Measurements from ENCODE around the gene PTRHD1.

PTRHD1 gene

GRCh38 chr2:24834733-24835395 is 41.7 kb upstream of the PTRHD1 start:
- no peak overlapping the region for H3K23ac ChIP-seq (ENCODE audit: low read length)
- no peaks in the 10 kb centered on the region for H3K4me1 ChIP-seq (ENCODE audit: control insufficient read depth, low read depth, low read length)
- no peaks in the 10 kb centered on the region for H3K79me1 ChIP-seq (ENCODE audit: low read length)
- no peak overlapping the region for H4K8ac ChIP-seq (ENCODE audit: low read depth, low read length)
- no peaks in the 10 kb centered on the region for H3K27me3 ChIP-seq (ENCODE audit: insufficient read depth, low read length, poor library complexity)
- H3K4me2 ChIP-seq (ENCODE audit: low read length), result no peak overlapping the region
- no peak overlapping the region for H3K56ac ChIP-seq (ENCODE audit: low read length)
- H3K36me3 ChIP-seq (ENCODE audit: control insufficient read depth, insufficient read depth, low read length), result no peaks in the 10 kb centered on the region
- H2BK5ac ChIP-seq (ENCODE audit: low read length), result no peak overlapping the region
- no peaks in the 10 kb centered on the region for H3K79me2 ChIP-seq (ENCODE audit: control insufficient read depth, insufficient read depth, low read length)
- H3K18ac ChIP-seq (ENCODE audit: low read length), result no peak overlapping the region
- no peak overlapping the region for H2BK15ac ChIP-seq (replicated peaks; ENCODE audit: low read depth)
- no CpG with 5 or more reads among the region's 20 CpGs for WGBS (ENCODE audit: extremely low coverage, insufficient coverage, low lambda C conversion rate)
- H3K9ac ChIP-seq (ENCODE audit: low read length), result no peak overlapping the region
- no peak overlapping the region for H3K27ac ChIP-seq (ENCODE audit: low read depth, low read length)
- no peak overlapping the region for H3K4me3 ChIP-seq (ENCODE audit: low read length)
- no peak overlapping the region for H2BK120ac ChIP-seq (ENCODE audit: low read depth, low read length)
- no peak overlapping the region for H2AK5ac ChIP-seq (ENCODE audit: low read length)
- no peak for DNase-seq
- no peak overlapping the region for H4K5ac ChIP-seq (ENCODE audit: low read length)
- no peak overlapping the region for H3K4ac ChIP-seq (ENCODE audit: low read depth, low read length)

GRCh38 chr2:24833821-24834732 is 40.9 kb upstream of the PTRHD1 start:
- Histone ChIP-seq H3K4me3 (ENCODE audit: low read length) (no peak overlapping the region), H4K5ac (ENCODE audit: low read length) (no peak overlapping the region), H2BK5ac (ENCODE audit: low read length) (no peak overlapping the region), H3K36me3 (ENCODE audit: control insufficient read depth, insufficient read depth, low read length) (no peaks in the 10 kb centered on the region), H3K9ac (ENCODE audit: low read length) (no peak overlapping the region), H2BK120ac (ENCODE audit: low read depth, low read length) (no peak overlapping the region), H3K56ac (ENCODE audit: low read length) (no peak overlapping the region), H3K27me3 (ENCODE audit: insufficient read depth, low read length, poor library complexity) (no peaks in the 10 kb centered on the region), H3K23ac (ENCODE audit: low read length) (no peak overlapping the region), H3K79me2 (ENCODE audit: control insufficient read depth, insufficient read depth, low read length) (no peaks in the 10 kb centered on the region), H3K27ac (ENCODE audit: low read depth, low read length) (no peak overlapping the region), H3K4me2 (ENCODE audit: low read length) (no peak overlapping the region), H3K4me1 (ENCODE audit: control insufficient read depth, low read depth, low read length) (no peaks in the 10 kb centered on the region), H3K4ac (ENCODE audit: low read depth, low read length) (no peak overlapping the region), H3K79me1 (ENCODE audit: low read length) (no peaks in the 10 kb centered on the region), H2AK5ac (ENCODE audit: low read length) (no peak overlapping the region), H3K18ac (ENCODE audit: low read length) (no peak overlapping the region), H4K8ac (ENCODE audit: low read depth, low read length) (no peak overlapping the region), H2BK15ac (replicated peaks; ENCODE audit: low read depth) (no peak overlapping the region)
- no peak for DNase-seq
- no CpG with 5 or more reads among the region's 32 CpGs for WGBS (ENCODE audit: extremely low coverage, insufficient coverage, low lambda C conversion rate)

- Histone ChIP-seq H2BK120ac (ENCODE audit: low read depth, low read length) (no peak overlapping the region), H3K4me2 (ENCODE audit: low read length) (no peak overlapping the region), H2BK15ac (replicated peaks; ENCODE audit: low read depth) (no peak overlapping the region), H4K5ac (ENCODE audit: low read length) (no peak overlapping the region), H3K36me3 (ENCODE audit: control insufficient read depth, insufficient read depth, low read length) (no peaks in the 10 kb centered on the region), H3K4me1 (ENCODE audit: control insufficient read depth, low read depth, low read length) (no peaks in the 10 kb centered on the region), H2AK5ac (ENCODE audit: low read length) (no peak overlapping the region), H2BK5ac (ENCODE audit: low read length) (no peak overlapping the region), H3K4me3 (ENCODE audit: low read length) (no peak overlapping the region), H3K18ac (ENCODE audit: low read length) (no peak overlapping the region), H3K27ac (ENCODE audit: low read depth, low read length) (no peak overlapping the region), H3K23ac (ENCODE audit: low read length) (no peak overlapping the region), H3K4ac (ENCODE audit: low read depth, low read length) (no peak overlapping the region), H3K9ac (ENCODE audit: low read length) (no peak overlapping the region), H3K79me2 (ENCODE audit: control insufficient read depth, insufficient read depth, low read length) (no peaks in the 10 kb centered on the region), H4K8ac (ENCODE audit: low read depth, low read length) (no peak overlapping the region), H3K27me3 (ENCODE audit: insufficient read depth, low read length, poor library complexity) (no peaks in the 10 kb centered on the region), H3K79me1 (ENCODE audit: low read length) (no peaks in the 10 kb centered on the region), H3K56ac (ENCODE audit: low read length) (no peak overlapping the region)
- DNase-seq, result no peak
- WGBS (ENCODE audit: extremely low coverage, insufficient coverage, low lambda C conversion rate), result no CpG with 5 or more reads among the region's 22 CpGs
These were observed 39.9 kb upstream of the PTRHD1 start for GRCh38 chr2:24832931-24833701.

- H3K27me3 ChIP-seq (ENCODE audit: insufficient read depth, low read length, poor library complexity), result no peaks in the 10 kb centered on the region
- no peak overlapping the region for H4K8ac ChIP-seq (ENCODE audit: low read depth, low read length)
- H3K79me1 ChIP-seq (ENCODE audit: low read length), result no peaks in the 10 kb centered on the region
- H3K9ac ChIP-seq (ENCODE audit: low read length), result no peak overlapping the region
- H3K18ac ChIP-seq (ENCODE audit: low read length), result no peak overlapping the region
- H3K4me2 ChIP-seq (ENCODE audit: low read length), result no peak overlapping the region
- H3K56ac ChIP-seq (ENCODE audit: low read length), result no peak overlapping the region
- no peak overlapping the region for H3K4me3 ChIP-seq (ENCODE audit: low read length)
- H3K36me3 ChIP-seq (ENCODE audit: control insufficient read depth, insufficient read depth, low read length), result no peaks in the 10 kb centered on the region
- H3K23ac ChIP-seq (ENCODE audit: low read length), result no peak overlapping the region
- H2BK120ac ChIP-seq (ENCODE audit: low read depth, low read length), result no peak overlapping the region
- no peak for DNase-seq
- H3K4ac ChIP-seq (ENCODE audit: low read depth, low read length), result no peak overlapping the region
- H3K4me1 ChIP-seq (ENCODE audit: control insufficient read depth, low read depth, low read length), result no peaks in the 10 kb centered on the region
- no CpG with 5 or more reads among the region's 9 CpGs for WGBS (ENCODE audit: extremely low coverage, insufficient coverage, low lambda C conversion rate)
- no peak overlapping the region for H2AK5ac ChIP-seq (ENCODE audit: low read length)
- no peak overlapping the region for H4K5ac ChIP-seq (ENCODE audit: low read length)
- no peak overlapping the region for H3K27ac ChIP-seq (ENCODE audit: low read depth, low read length)
- no peak overlapping the region for H2BK5ac ChIP-seq (ENCODE audit: low read length)
- H3K79me2 ChIP-seq (ENCODE audit: control insufficient read depth, insufficient read depth, low read length), result no peaks in the 10 kb centered on the region
- H2BK15ac ChIP-seq (replicated peaks; ENCODE audit: low read depth), result no peak overlapping the region
These were observed 39.3 kb upstream of the PTRHD1 start for GRCh38 chr2:24832521-24832920.

- Histone ChIP-seq H3K27ac (ENCODE audit: low read depth, low read length) (no peak overlapping the region), H3K27me3 (ENCODE audit: insufficient read depth, low read length, poor library complexity) (no peaks in the 10 kb centered on the region), H3K4ac (ENCODE audit: low read depth, low read length) (no peak overlapping the region), H2BK15ac (replicated peaks; ENCODE audit: low read depth) (no peak overlapping the region), H4K5ac (ENCODE audit: low read length) (no peak overlapping the region), H3K4me3 (ENCODE audit: low read length) (no peak overlapping the region), H3K9ac (ENCODE audit: low read length) (no peak overlapping the region), H3K4me2 (ENCODE audit: low read length) (no peak overlapping the region), H2BK5ac (ENCODE audit: low read length) (no peak overlapping the region), H3K23ac (ENCODE audit: low read length) (no peak overlapping the region), H4K8ac (ENCODE audit: low read depth, low read length) (no peak overlapping the region), H3K56ac (ENCODE audit: low read length) (no peak overlapping the region), H2BK120ac (ENCODE audit: low read depth, low read length) (no peak overlapping the region), H3K18ac (ENCODE audit: low read length) (no peak overlapping the region), H3K79me1 (ENCODE audit: low read length) (no peaks in the 10 kb centered on the region), H3K4me1 (ENCODE audit: control insufficient read depth, low read depth, low read length) (no peaks in the 10 kb centered on the region), H3K36me3 (ENCODE audit: control insufficient read depth, insufficient read depth, low read length) (no peaks in the 10 kb centered on the region), H2AK5ac (ENCODE audit: low read length) (no peak overlapping the region), H3K79me2 (ENCODE audit: control insufficient read depth, insufficient read depth, low read length) (no peaks in the 10 kb centered on the region)
- no peak for DNase-seq
- WGBS (ENCODE audit: extremely low coverage, insufficient coverage, low lambda C conversion rate), result no CpG with 5 or more reads among the region's 14 CpGs
These were observed 38.9 kb upstream of the PTRHD1 start for GRCh38 chr2:24832073-24832461.
